Psoas muscle (tissue), 8 donors: ENCODE results near the gene OPRL1. TPM values are rescaled to one million over a fixed set of nuclear protein-coding genes. Genes with fewer than 3 reads are reported as not detected.

Experiments
- ATAC-seq, 4 donors: fragments of 200-7000 bp; cut with Tn5 transposase; one replicate each; pipeline ENCODE4 v1.9.1; 2020; ENCODE audit warnings: moderate library complexity in 3 of 4, mild to moderate bottlenecking in 2 of 4
- DNase-seq, 2 donors: peaks; one replicate each; pipeline ENCODE4 v3.0.0-alpha.2; 2020
- H3K27ac ChIP-seq: fragments of 200-600 bp; one replicate; pipeline ENCODE4 v1.8.0; 2022
- H3K27me3 ChIP-seq, 3 donors: fragments of 200-600 bp in 1 of 3; one replicate each; pipeline versions ENCODE4 v1.6.1 to v1.8.0; 2013 to 2022; ENCODE audit warnings: low read length in 2 of 3, mild to moderate bottlenecking in 2 of 3, moderate library complexity in 1 of 3; ENCODE audit not compliant: insufficient read depth in 3 of 3
- H3K36me3 ChIP-seq, 2 donors: fragments of 200-600 bp in 1 of 2; one replicate each; pipeline versions ENCODE4 v1.6.1 to v1.8.0; 2013 to 2022; ENCODE audit warnings: low read depth in 1 of 2, mild to moderate bottlenecking in 1 of 2, moderate library complexity in 1 of 2; ENCODE audit not compliant: insufficient read depth in 1 of 2
- H3K4me1 ChIP-seq: fragments of 200-600 bp; one replicate; pipeline ENCODE4 v1.8.0; 2022
- H3K4me3 ChIP-seq: fragments of 200-600 bp; one replicate; pipeline ENCODE4 v1.8.0; 2022; ENCODE audit warnings: mild to moderate bottlenecking
- H3K9me3 ChIP-seq: fragments of 200-600 bp; one replicate; pipeline ENCODE4 v1.8.0; 2022
- WGBS, 3 donors: extraction: QIAGEN DNeasy Blood & Tissue Kit; methylation state at CpG; one replicate each; pipeline versions ENCODE4 v1.1.6 to v1.1.7; 2013; 5-methylcytosine and 5-hydroxymethylcytosine counted together
- intact Hi-C, 2 donors: fragments of 100-400 bp; cut with DNase I; formaldehyde crosslinking; loops; one replicate each; pipeline versions ENCODE4 v1.11.0 to v1.14.2; 2022
- polyA plus RNA-seq, 3 donors: library from polyadenylated mRNA; stranded (reverse); fragments of 200-250 nt; gene quantifications; one replicate each; pipeline ENCODE4 v1.2.3, GENCODE V29; 2013
- total RNA-seq, 4 donors: library from RNA; stranded (reverse); fragmentation: NEBNext Ultra II Directional in 2 of 4; extraction: Animal tissue kit (Norgen Biotek cat#: 25700) in 2 of 4; gene quantifications; one replicate each; pipeline versions ENCODE4 v1.2.1 to v1.2.4, GENCODE V29; 2021 to 2023
- TF ChIP-seq, protein P1 (sequence below): fragments of 200-600 bp; IDR thresholded peaks from one replicate; pipeline ENCODE4 v1.8.0; 2022; ENCODE audit warnings: antibody characterized with exemption
- donor health status: healthy with polysubstance abuse.
- donor health status: DM: no; HTN: no; CAD: no; lungs with moderate emphysema.
- donor health status: Bipolar disorder and iron deficiency.
- donor health status: healthy.
- donor health status: DM: yes; HTN: yes; CAD: no.
- donor health status: DM: no; HTN: no; CAD: no.
- donor health status: DM: no; HTN: no; CAD: no.
- donor health status: DM: yes; HTN: yes; CAD: no.

OPRL1 gene
- total and polyA plus RNA-seq, 7 donors, result 0.03 to 0.94 (median 0.17) TPM

DNA sequence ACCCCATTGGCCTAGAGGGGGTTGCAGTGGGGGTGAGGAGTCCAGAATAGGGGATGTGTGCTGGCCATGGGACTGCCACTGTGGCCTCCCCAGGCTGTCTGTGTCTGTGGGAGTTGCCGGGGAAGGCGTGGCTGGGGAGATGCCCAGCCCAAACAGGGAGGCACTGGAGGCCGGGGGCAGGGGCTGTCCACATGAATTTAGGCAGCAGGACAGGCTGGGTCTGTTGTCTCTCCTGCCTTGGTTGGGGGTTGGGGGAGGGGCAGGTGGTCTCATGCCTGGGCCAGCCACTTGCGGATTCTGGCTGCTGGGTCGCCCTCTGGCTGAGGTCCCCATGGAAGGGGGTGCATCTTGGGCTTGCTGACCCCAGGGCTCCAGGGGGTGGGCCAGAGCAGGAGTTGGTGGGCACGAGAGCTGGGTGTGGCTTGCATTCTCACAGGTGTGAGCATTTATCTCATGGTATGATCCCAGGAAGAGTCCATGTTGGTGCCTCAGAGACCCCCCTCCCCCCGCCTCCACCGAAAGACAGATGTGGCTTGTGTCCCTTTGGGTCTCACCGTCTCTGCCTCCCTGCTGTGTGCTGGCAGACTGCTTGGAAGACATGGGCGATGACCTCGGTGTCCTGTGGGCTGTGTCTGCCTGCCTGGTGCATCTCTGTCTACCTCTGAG lies 34.4 kb upstream of the OPRL1 start:
- no peaks in the 10 kb centered on the region for H3K9me3 ChIP-seq
- no peaks in the 10 kb centered on the region for H3K4me1 ChIP-seq
- no peaks in the 10 kb centered on the region for H3K36me3 ChIP-seq
- 39 to 45% (median 41%) methylated on average over 10 to 11 of the region's 11 CpGs for WGBS, 3 donors
- intact Hi-C loops, result no loop called here
- no peak for DNase-seq
- TF ChIP-seq, protein P1, sequence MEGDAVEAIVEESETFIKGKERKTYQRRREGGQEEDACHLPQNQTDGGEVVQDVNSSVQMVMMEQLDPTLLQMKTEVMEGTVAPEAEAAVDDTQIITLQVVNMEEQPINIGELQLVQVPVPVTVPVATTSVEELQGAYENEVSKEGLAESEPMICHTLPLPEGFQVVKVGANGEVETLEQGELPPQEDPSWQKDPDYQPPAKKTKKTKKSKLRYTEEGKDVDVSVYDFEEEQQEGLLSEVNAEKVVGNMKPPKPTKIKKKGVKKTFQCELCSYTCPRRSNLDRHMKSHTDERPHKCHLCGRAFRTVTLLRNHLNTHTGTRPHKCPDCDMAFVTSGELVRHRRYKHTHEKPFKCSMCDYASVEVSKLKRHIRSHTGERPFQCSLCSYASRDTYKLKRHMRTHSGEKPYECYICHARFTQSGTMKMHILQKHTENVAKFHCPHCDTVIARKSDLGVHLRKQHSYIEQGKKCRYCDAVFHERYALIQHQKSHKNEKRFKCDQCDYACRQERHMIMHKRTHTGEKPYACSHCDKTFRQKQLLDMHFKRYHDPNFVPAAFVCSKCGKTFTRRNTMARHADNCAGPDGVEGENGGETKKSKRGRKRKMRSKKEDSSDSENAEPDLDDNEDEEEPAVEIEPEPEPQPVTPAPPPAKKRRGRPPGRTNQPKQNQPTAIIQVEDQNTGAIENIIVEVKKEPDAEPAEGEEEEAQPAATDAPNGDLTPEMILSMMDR, result no peak
- peaks cover 0 to 87% (median 37%) of the 10 kb centered on the region in 3 donors for H3K27me3 ChIP-seq
- no peak overlapping the region for H3K27ac ChIP-seq
- ATAC-seq, result peak in 1 of 4 donors; percentile 11
- no peak overlapping the region for H3K4me3 ChIP-seq

DNA sequence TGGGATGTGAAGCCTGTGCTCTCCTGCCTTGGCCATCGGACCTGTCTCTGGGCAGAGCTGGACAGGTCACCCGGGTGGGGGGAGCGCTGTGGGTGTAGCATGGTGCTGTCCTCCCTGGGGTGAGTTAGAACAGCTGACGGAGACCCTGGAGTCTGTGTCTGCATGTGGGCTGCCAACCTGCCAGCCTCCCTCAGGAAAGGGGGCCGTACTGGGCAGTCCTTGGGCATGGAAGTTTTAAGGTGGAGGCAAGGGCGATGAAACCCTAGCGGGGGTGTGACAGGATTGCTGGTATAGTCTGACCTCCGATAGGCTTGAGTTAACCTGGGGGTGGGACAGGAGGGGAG lies 32.9 kb upstream of the OPRL1 start:
- Histone ChIP-seq H3K27me3 (peaks cover 0 to 83% (median 35%) of the 10 kb centered on the region in 3 donors), H3K36me3 (no peaks in the 10 kb centered on the region), H3K4me3 (peak overlapping the region; percentile 57), H3K27ac (no peak overlapping the region), H3K4me1 (no peaks in the 10 kb centered on the region), H3K9me3 (no peaks in the 10 kb centered on the region)
- intact Hi-C loops, result no loop called here
- DNase-seq (no peak), ATAC-seq (no peak)
- TF ChIP-seq, protein P1, result no peak
- WGBS, 3 donors, result 61 to 66% (median 64%) methylated on average over 8 of the region's 8 CpGs

DNA sequence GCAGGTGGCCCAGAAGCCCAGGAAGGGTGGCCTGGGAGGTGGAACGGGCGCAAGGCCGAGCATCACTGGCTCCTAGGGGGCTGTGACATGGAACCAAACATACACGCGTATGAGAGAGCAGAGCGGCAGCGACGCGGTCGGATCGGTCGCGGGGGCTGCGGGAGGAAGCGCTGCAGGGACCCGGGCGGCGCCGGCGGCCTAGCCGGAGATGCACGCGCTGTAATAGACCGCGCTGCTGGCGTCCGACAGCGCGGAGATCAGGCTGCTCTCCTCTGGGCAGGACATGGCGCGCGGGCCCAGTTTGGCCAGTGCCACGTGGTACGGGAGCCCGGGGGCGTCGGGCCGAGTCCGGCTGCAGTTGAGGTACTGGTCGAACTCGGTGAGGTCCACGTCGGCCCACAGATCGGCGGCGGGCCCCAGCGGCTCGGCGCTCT lies 31.9 kb upstream of the OPRL1 start:
- Histone ChIP-seq H3K9me3 (no peaks in the 10 kb centered on the region), H3K4me3 (peak overlapping the region; percentile 57), H3K27me3 (peaks cover 0 to 85% (median 30%) of the 10 kb centered on the region in 3 donors), H3K4me1 (no peaks in the 10 kb centered on the region), H3K36me3 (no peaks in the 10 kb centered on the region), H3K27ac (peak overlapping the region; percentile 23)
- TF ChIP-seq, protein P1, result no peak
- no peak for ATAC-seq
- WGBS, 3 donors, result 3 to 5% (median 4%) methylated on average over 42 to 49 of the region's 49 CpGs
- intact Hi-C loops, result no loop called here
- DNase-seq, result no peak

DNA sequence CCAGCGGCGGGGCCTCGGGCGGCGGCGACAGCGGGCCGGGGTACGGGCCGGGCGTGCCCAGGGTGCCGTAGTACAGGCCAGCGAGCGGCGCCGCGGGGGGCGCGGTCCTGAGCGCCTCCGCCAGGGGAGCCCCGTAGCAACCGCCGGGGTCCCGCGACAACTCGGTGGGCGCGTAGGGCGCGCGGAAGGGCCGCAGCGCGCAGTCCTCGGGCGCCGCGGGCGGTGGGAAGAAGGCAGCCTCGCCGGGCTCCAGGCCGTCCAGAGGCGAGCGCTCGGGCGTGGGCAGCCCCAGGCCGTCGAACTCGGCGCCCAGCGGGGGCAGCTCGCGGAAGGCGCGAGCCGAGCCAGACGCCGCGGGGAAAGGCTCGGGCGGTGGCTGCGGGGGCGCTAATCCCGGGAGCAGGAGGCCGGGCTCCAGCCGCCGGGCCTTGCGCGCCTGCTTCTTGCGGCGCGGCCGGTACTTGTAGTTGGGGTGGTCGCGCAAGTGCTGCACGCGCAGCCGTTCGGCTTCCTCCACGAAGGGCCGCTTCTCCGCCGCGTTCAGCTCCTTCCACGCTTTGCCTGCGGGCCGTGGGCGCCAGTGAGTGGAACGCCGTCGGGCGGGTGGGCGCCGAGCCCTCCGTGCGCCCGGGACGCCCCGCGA lies 31.4 kb upstream of the OPRL1 start:
- intact Hi-C loops, result no loop called here
- peaks cover 0 to 79% (median 30%) of the 10 kb centered on the region in 3 donors for H3K27me3 ChIP-seq
- DNase-seq (no peak), ATAC-seq (no peak)
- H3K9me3 ChIP-seq, result no peaks in the 10 kb centered on the region
- peak overlapping the region; percentile 57 for H3K4me3 ChIP-seq
- TF ChIP-seq, protein P1, result no peak
- H3K36me3 ChIP-seq, result no peaks in the 10 kb centered on the region
- H3K27ac ChIP-seq, result peak overlapping the region; percentile 23
- WGBS, 3 donors, result 0 to 3% (median 1%) methylated on average over 60 to 101 of the region's 101 CpGs
- no peaks in the 10 kb centered on the region for H3K4me1 ChIP-seq
